ENCODE data around the gene CCDC91. TPM values are rescaled to one million over a fixed set of nuclear protein-coding genes. Genes with fewer than 3 reads are reported as not detected.

CCDC91 gene
- 10 to 100 TPM; 23.1 to 24.6 TPM for total RNA-seq

DNA sequence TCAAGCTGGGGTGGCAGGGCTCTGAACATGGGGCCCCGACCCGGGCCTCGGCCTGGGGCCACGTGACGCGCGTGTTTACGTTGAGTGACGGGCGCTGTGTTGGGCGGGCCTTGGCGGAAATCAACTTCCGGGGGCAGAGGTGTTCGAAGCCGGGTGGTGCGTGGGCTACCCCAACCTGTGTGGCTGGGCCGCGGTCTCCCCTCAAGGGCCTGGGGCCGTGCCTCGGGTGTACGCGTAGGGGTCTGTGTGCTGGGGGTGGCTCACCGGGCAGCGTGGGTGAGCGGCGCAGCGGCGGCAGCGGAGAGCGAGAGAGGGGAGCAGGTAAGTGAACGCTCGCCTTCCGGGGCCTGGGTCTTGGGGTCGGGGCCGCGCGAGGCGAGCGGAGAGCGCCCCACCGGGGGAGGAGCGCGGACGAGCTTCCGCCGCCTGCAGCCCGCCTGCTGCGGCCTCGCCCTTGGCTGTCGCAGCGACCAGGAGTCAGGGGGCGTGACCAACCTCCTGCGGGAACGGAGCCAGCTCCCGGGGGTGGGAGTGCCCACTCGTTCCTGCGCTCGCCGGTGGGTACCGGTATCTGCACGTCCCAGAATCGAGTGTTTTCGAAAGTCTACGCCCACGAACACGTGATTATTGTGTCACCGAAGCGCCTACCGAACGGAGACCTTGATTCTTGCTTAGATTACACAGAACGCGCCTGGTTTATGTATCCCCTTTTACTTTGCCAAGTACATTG, at the start of gene CCDC91:
Gene CCDC91 (plus strand): TSS at position 136 of the 730 bp plus-strand sequence. CDS start 66,760 bp downstream, outside the sequence.
- H3K36me3 Mint-ChIP-seq (ENCODE audit: low read depth), result peaks cover 15% of the 10 kb centered on the region
- ChIA-PET CTCF (interaction anchor here (1.0 kb wide), 1 partner anchor 666 kb away, joined by 3 read pairs; the partner anchor contains the start of gene PPFIBP1), POLR2A (interaction anchor here (0.9 to 4.2 kb wide), 14 partner anchors 14 to 360 kb away, joined by 3 to 27 read pairs (median 4); no protein-coding TSS in a partner anchor)
- peak; percentile 88 for DNase-seq
- H3K27me3 Mint-ChIP-seq, result no peaks in the 10 kb centered on the region
- peak within 1 kb of the TSS; percentile 93 for H3K4me3 Mint-ChIP-seq
- peak within 1 kb of the TSS; percentile 97 for H3K27ac Mint-ChIP-seq
- peaks cover 29% of the 10 kb centered on the region for H3K4me1 Mint-ChIP-seq
- peaks cover 3% of the 10 kb centered on the region for H3K9me3 Mint-ChIP-seq

DNA sequence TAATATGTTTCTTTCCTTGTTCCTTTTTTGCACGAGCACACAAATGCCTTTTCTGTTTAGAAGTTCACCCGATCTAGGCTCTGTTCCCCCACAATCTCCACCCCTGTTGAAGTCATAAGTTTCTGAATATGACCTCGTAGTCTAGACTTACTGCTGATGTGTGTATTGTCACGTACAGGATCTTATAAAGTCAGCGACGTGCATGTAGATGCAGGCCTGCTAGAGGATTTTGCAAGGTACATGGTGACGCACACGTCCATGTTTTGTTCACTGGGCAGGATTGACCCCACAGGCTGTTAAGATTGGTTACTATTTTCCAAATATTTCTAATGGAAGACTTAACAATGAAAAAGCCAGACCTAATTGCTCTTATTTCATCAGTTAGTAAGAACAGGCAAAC, 46.2 kb upstream of the CCDC91 start:
- CTCF ChIA-PET, result no interaction called here
- Mint-ChIP-seq H3K4me1 (no peaks in the 10 kb centered on the region), H3K4me3 (no peak overlapping the region), H3K36me3 (ENCODE audit: low read depth) (no peaks in the 10 kb centered on the region), H3K27me3 (no peaks in the 10 kb centered on the region), H3K9me3 (no peaks in the 10 kb centered on the region), H3K27ac (no peak overlapping the region)
- POLR2A ChIA-PET, result no interaction called here
- DNase-seq, result no peak

- no peak for DNase-seq
- no peak overlapping the region for H3K4me3 Mint-ChIP-seq
- H3K4me1 Mint-ChIP-seq, result no peaks in the 10 kb centered on the region
- no peak overlapping the region for H3K27ac Mint-ChIP-seq
- ChIA-PET POLR2A (no interaction called here), CTCF (no interaction called here)
- no peaks in the 10 kb centered on the region for H3K9me3 Mint-ChIP-seq
- H3K27me3 Mint-ChIP-seq, result no peaks in the 10 kb centered on the region
- no peaks in the 10 kb centered on the region for H3K36me3 Mint-ChIP-seq (ENCODE audit: low read depth)
Measured at GRCh38 chr12:28144532-28144931, 45.7 kb upstream of the CCDC91 start.

DNA sequence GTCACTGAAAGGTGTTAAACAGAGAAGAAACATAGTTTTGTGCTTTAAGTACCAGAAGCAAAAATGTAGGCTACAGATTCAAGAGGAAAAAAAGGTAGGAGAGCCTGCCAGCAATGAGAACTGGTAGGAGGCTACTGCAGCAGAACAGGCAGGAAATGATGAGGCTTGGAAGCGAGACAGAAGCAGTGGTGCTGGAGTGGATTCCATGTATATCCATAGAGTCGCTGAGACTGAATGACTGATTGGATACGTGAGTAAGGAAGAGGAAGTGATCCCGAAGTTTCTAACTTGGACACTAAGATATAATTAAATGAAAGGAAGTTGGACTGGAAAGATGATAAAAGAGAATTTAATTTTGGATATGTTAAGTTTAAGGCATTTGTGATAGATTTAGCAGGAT, 45.0 kb upstream of the CCDC91 start:
- Mint-ChIP-seq H3K27ac (no peak overlapping the region), H3K27me3 (no peaks in the 10 kb centered on the region), H3K9me3 (no peaks in the 10 kb centered on the region), H3K4me1 (no peaks in the 10 kb centered on the region), H3K4me3 (no peak overlapping the region), H3K36me3 (ENCODE audit: low read depth) (no peaks in the 10 kb centered on the region)
- no peak for DNase-seq
- CTCF ChIA-PET, result interaction anchor here (0.6 kb wide), 1 partner anchor 1299 kb away, joined by 3 read pairs; no protein-coding TSS in a partner anchor
- POLR2A ChIA-PET, result no interaction called here

DNA sequence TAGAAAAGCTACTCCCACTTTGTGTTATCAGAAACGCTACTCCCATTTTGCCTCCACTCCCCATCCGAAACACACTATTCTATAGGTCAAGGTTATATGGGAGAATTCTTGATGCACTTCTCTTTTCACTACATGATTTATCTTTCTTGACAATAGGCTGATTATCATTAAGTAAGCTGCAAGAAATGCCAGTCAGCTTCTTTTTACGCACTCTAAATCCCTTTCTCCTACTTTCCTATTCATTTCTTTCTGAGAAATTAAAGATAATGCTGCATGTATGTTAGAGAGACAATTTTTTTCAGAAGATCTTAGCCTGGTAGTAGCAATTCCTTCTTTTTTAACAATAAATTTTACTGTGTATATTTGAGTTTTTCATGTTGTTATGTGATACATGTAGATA, 41.0 kb upstream of the CCDC91 start:
- Mint-ChIP-seq H3K4me3 (no peak overlapping the region), H3K27ac (no peak overlapping the region), H3K9me3 (no peaks in the 10 kb centered on the region), H3K36me3 (ENCODE audit: low read depth) (no peaks in the 10 kb centered on the region), H3K4me1 (no peaks in the 10 kb centered on the region), H3K27me3 (no peaks in the 10 kb centered on the region)
- POLR2A ChIA-PET, result no interaction called here
- DNase-seq, result no peak
- CTCF ChIA-PET, result interaction anchor here (0.9 kb wide), 1 partner anchor 11 kb away, joined by 3 read pairs; no protein-coding TSS in a partner anchor

- Mint-ChIP-seq H3K9me3 (no peaks in the 10 kb centered on the region), H3K27ac (no peak overlapping the region), H3K36me3 (ENCODE audit: low read depth) (no peaks in the 10 kb centered on the region), H3K27me3 (no peaks in the 10 kb centered on the region), H3K4me3 (no peak overlapping the region), H3K4me1 (no peaks in the 10 kb centered on the region)
- POLR2A ChIA-PET, result interaction anchor here (0.8 kb wide), 1 partner anchor 376 kb away, joined by 3 read pairs; the partner anchor contains the start of genes KLHL42 and MANSC4
- CTCF ChIA-PET, result interaction anchor here (0.9 kb wide), 1 partner anchor 9 kb away, joined by 3 read pairs; no protein-coding TSS in a partner anchor
- no peak for DNase-seq
Measured at GRCh38 chr12:28156362-28156761, 33.9 kb upstream of the CCDC91 start.

DNA sequence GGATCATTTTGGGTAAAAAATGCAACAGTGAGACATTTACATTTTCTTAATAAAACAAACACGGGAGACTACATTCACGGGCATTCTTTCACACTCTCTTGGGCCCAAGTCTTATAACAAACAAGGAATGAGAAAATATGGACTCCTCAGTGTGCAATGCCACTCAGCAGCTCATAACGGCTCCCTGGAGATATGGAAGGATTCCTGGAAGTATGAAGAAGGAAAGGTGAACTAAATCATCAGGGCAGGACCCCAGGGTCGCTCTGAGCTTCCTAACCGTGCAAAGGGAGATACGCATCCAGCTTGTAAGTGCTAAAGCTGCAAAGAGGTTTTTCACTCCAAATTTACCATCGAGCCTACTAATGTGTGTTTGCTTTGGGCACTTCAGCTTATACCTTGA, 33.5 kb upstream of the CCDC91 start:
- no peaks in the 10 kb centered on the region for H3K27me3 Mint-ChIP-seq
- DNase-seq, result no peak
- ChIA-PET POLR2A (interaction anchor here (0.8 kb wide), 1 partner anchor 377 kb away, joined by 3 read pairs; the partner anchor contains the start of genes KLHL42 and MANSC4), CTCF (interaction anchor here (0.9 kb wide), 1 partner anchor 9 kb away, joined by 3 read pairs; no protein-coding TSS in a partner anchor)
- H3K9me3 Mint-ChIP-seq, result no peaks in the 10 kb centered on the region
- no peaks in the 10 kb centered on the region for H3K4me1 Mint-ChIP-seq
- no peaks in the 10 kb centered on the region for H3K36me3 Mint-ChIP-seq (ENCODE audit: low read depth)
- no peak overlapping the region for H3K4me3 Mint-ChIP-seq
- no peak overlapping the region for H3K27ac Mint-ChIP-seq

- H3K36me3 Mint-ChIP-seq (ENCODE audit: low read depth), result no peaks in the 10 kb centered on the region
- ChIA-PET CTCF (no interaction called here), POLR2A (no interaction called here)
- H3K27ac Mint-ChIP-seq, result no peak overlapping the region
- no peaks in the 10 kb centered on the region for H3K27me3 Mint-ChIP-seq
- H3K4me1 Mint-ChIP-seq, result no peaks in the 10 kb centered on the region
- H3K4me3 Mint-ChIP-seq, result no peak overlapping the region
- DNase-seq, result no peak
- no peaks in the 10 kb centered on the region for H3K9me3 Mint-ChIP-seq
Measured at GRCh38 chr12:28158353-28158752, 31.9 kb upstream of the CCDC91 start.

DNA sequence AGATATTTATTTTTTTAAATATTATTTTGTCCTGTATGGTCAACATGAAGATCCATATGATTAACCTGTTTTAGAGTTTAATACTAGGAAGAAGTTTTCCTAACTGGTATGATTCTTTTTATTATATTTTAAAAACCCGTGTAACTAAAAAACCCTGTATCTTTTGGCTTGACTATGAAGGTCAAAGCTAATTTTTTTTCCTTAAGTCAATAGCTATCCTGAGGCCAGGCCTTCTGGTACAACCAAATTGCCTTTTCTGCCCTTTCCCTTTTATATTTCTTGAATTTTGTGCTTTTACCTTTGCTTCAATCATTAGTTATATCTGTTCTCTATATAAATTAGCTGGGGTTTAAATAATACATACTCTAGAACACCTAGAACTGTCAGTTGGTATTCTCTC, 30.6 kb upstream of the CCDC91 start:
- H3K27me3 Mint-ChIP-seq, result no peaks in the 10 kb centered on the region
- no peak for DNase-seq
- H3K4me1 Mint-ChIP-seq, result no peaks in the 10 kb centered on the region
- H3K4me3 Mint-ChIP-seq, result no peak overlapping the region
- no peaks in the 10 kb centered on the region for H3K36me3 Mint-ChIP-seq (ENCODE audit: low read depth)
- H3K9me3 Mint-ChIP-seq, result no peaks in the 10 kb centered on the region
- ChIA-PET POLR2A (no interaction called here), CTCF (no interaction called here)
- H3K27ac Mint-ChIP-seq, result no peak overlapping the region

- CTCF ChIA-PET, result no interaction called here
- Mint-ChIP-seq H3K27ac (no peak overlapping the region), H3K27me3 (no peaks in the 10 kb centered on the region)
Measured at GRCh38 chr12:28161697-28162096, 28.6 kb upstream of the CCDC91 start.

DNA sequence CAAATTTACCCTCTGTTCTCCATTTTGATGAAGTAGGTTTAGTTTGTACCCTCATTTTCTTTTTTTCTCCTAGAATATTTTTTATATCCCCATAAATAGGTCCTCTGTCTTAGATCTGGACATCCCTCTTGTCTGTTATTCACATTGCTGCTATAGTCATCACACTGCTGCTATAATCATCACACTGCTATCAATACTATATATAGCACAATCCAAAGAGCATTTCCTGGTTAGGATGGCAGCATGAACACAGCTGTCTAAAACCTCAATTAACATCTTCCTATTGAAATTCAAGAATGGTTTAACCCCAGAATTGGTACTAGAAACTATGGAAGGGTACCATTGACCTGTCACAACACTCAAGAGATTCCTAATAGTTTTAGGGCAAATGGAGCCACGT, 27.6 kb upstream of the CCDC91 start:
- CTCF ChIA-PET, result no interaction called here
- Mint-ChIP-seq H3K9me3 (no peaks in the 10 kb centered on the region), H3K27me3 (no peaks in the 10 kb centered on the region), H3K27ac (no peak overlapping the region), H3K4me1 (no peaks in the 10 kb centered on the region), H3K4me3 (no peak overlapping the region), H3K36me3 (ENCODE audit: low read depth) (no peaks in the 10 kb centered on the region)
- no peak for DNase-seq
- POLR2A ChIA-PET, result no interaction called here

More at GRCh38 chr12:28161697-28162096, 28.6 kb upstream of the CCDC91 start:
- Mint-ChIP-seq H3K36me3 (ENCODE audit: low read depth) (no peaks in the 10 kb centered on the region), H3K9me3 (no peaks in the 10 kb centered on the region), H3K4me3 (no peak overlapping the region), H3K4me1 (no peaks in the 10 kb centered on the region)
- DNase-seq, result no peak
- POLR2A ChIA-PET, result no interaction called here

- Mint-ChIP-seq H3K4me3 (no peak overlapping the region), H3K27ac (no peak overlapping the region), H3K9me3 (no peaks in the 10 kb centered on the region), H3K4me1 (no peaks in the 10 kb centered on the region), H3K27me3 (no peaks in the 10 kb centered on the region), H3K36me3 (ENCODE audit: low read depth) (no peaks in the 10 kb centered on the region)
- ChIA-PET CTCF (no interaction called here), POLR2A (no interaction called here)
- no peak for DNase-seq
Measured at GRCh38 chr12:28164644-28165275, 25.5 kb upstream of the CCDC91 start.

DNA sequence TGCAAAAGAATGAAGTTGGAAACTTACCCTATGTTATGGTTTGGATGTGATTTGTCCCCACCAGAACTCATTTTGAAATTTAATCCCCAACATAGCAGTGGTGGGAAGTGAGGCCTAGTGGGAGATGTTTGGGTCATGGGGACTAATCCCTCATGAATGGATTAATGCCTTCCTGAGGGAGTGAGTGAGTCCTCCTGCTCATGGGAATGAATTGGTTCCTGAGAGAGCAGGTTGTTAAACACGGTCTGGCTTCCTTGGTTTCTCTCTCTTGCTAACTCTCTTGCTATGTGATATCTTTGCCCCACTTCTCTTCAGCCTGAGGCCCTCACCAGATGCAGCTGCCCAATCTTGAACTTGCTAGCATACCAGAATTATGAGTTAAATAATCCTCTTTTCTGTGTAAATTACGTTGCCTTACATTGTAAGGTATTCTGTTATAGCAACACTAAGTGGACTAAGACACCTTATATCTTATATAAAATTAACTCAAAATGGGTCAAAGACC, 22.2 kb upstream of the CCDC91 start:
- H3K9me3 Mint-ChIP-seq, result no peaks in the 10 kb centered on the region
- no peaks in the 10 kb centered on the region for H3K27me3 Mint-ChIP-seq
- DNase-seq, result no peak
- H3K27ac Mint-ChIP-seq, result no peak overlapping the region
- CTCF ChIA-PET, result no interaction called here
- POLR2A ChIA-PET, result no interaction called here
- H3K4me1 Mint-ChIP-seq, result peaks cover 1% of the 10 kb centered on the region
- no peak overlapping the region for H3K4me3 Mint-ChIP-seq
- H3K36me3 Mint-ChIP-seq (ENCODE audit: low read depth), result no peaks in the 10 kb centered on the region
